Measurements from ENCODE around the gene LCE2B.

The LCE2B gene

DNA sequence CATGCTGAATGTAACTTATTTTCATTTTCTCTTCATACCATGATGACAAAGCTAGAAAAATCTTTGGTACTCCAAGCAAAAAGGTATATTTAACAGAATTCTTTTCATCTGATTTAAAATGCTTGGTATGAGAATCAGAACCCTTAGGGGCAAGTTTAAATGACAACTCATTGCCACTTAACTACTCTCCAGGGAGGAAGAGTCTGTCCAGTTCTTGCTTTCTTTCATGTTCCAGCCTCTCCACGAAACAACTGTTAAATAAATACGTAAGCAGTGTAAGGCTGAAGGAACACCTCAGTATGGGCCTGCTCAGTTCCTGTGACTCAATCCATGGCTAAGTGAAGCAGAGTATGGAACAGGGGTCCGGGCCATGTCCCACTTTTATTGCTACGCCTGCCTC lies 13.8 kb downstream of the LCE2B start:
- in situ Hi-C loops (cut with HindIII; ENCODE audit: low pct_ligation_motif_present, low sequenced_read_pairs), result no loop called here
- TF ChIP-seq, protein P1, sequence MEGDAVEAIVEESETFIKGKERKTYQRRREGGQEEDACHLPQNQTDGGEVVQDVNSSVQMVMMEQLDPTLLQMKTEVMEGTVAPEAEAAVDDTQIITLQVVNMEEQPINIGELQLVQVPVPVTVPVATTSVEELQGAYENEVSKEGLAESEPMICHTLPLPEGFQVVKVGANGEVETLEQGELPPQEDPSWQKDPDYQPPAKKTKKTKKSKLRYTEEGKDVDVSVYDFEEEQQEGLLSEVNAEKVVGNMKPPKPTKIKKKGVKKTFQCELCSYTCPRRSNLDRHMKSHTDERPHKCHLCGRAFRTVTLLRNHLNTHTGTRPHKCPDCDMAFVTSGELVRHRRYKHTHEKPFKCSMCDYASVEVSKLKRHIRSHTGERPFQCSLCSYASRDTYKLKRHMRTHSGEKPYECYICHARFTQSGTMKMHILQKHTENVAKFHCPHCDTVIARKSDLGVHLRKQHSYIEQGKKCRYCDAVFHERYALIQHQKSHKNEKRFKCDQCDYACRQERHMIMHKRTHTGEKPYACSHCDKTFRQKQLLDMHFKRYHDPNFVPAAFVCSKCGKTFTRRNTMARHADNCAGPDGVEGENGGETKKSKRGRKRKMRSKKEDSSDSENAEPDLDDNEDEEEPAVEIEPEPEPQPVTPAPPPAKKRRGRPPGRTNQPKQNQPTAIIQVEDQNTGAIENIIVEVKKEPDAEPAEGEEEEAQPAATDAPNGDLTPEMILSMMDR (IDR thresholded peaks at IDR 0.05; ENCODE audit: low read depth, low read length, missing control alignments), result no peak

DNA sequence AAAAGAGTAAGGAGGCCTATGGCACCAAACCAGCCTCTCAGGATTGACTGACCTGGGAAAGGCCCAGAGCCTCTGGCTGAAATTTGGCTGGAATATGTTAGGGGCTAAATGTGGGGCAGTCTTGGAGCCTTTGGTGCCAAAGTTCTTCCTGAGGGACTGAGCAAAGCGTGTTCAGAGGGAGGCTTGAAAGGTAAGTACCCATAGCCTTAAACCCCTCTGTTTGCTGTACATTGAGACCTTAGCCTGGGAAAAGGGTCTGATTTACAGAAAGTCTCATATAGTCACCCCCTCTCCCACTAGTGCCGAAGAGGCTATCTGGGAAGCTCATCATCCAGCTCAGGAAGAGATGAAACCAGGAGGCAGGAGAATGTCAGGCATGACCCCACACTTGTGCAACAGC lies 21.9 kb downstream of the LCE2B start, which contains the start of gene LCE4A:
TSS of gene LCE4A (plus strand) at position 301 of the 400 bp plus-strand sequence. CDS start 916 bp downstream, outside the sequence.
- Histone ChIP-seq H3K4me3 (ENCODE audit: low read depth, low read length) (no peak within 1 kb of the TSS), H3K36me3 (replicated peaks) (no peaks in the 10 kb centered on the region), H3K27ac (no peak within 1 kb of the TSS), H3K27me3 (replicated peaks) (no peaks in the 10 kb centered on the region)
- TF ChIP-seq, protein P1 (IDR thresholded peaks at IDR 0.05; ENCODE audit: low read depth, low read length, missing control alignments), result no peak
- in situ Hi-C loops (cut with HindIII; ENCODE audit: low pct_ligation_motif_present, low sequenced_read_pairs), result no loop called here
- no peak for DNase-seq

More for the DNA sequence above, 13.8 kb downstream of the LCE2B start:
- Histone ChIP-seq H3K36me3 (replicated peaks) (no peaks in the 10 kb centered on the region), H3K4me3 (ENCODE audit: low read depth, low read length) (no peak overlapping the region), H3K27ac (no peak overlapping the region), H3K27me3 (replicated peaks) (no peaks in the 10 kb centered on the region)
- no peak for DNase-seq

DNA sequence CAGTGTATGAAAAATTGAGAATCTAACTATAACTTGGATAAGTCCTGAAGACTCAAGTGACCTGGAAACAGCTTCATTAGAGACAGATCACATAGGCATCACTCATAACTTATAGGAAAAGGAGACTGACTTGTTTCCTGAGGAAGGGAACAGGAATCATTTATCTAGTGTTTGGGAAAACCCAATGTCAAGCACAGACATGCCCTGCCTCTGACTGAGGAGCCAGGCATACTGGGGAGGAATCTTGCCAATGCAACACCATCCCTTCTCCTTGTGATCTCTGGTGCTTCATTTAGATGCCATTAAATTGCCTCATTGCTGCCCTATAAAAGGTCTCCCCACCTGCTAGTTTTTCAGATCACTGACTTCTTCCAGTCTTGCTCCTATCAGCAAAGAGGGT lies 32.3 kb downstream of the LCE2B start:
- DNase-seq, result no peak
- H3K27ac ChIP-seq, result no peak overlapping the region
- H3K27me3 ChIP-seq (replicated peaks), result no peaks in the 10 kb centered on the region
- TF ChIP-seq, protein P1 (IDR thresholded peaks at IDR 0.05; ENCODE audit: low read depth, low read length, missing control alignments), result no peak
- in situ Hi-C loops (cut with HindIII; ENCODE audit: low pct_ligation_motif_present, low sequenced_read_pairs), result no loop called here
- H3K4me3 ChIP-seq (ENCODE audit: low read depth, low read length), result no peak overlapping the region
- H3K36me3 ChIP-seq (replicated peaks), result no peaks in the 10 kb centered on the region

DNA sequence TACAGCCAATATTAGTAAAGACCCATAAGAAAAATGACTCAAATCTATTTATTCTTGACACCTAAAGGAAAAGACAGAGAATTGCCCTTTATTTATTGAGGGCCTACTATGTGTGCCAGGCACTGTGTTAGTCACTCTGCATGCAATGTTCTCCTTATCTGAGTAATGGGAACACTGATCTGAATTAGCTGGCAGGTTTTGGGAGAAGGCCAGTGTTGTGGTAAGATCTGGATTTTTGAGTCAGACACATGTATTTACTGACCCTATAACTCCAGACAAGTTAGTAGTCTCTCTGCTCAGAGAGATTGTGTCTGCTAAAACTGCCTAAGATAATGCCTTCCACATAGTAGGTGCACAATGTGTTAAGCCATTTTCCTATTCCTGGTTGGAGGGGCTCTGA lies 39.3 kb downstream of the LCE2B start:
- no peaks in the 10 kb centered on the region for H3K36me3 ChIP-seq (replicated peaks)
- no peak for DNase-seq
- TF ChIP-seq, protein P1 (IDR thresholded peaks at IDR 0.05; ENCODE audit: low read depth, low read length, missing control alignments), result no peak
- H3K4me3 ChIP-seq (ENCODE audit: low read depth, low read length), result no peak overlapping the region
- H3K27me3 ChIP-seq (replicated peaks), result no peaks in the 10 kb centered on the region
- in situ Hi-C loops (cut with HindIII; ENCODE audit: low pct_ligation_motif_present, low sequenced_read_pairs), result no loop called here
- H3K27ac ChIP-seq, result no peak overlapping the region

DNA sequence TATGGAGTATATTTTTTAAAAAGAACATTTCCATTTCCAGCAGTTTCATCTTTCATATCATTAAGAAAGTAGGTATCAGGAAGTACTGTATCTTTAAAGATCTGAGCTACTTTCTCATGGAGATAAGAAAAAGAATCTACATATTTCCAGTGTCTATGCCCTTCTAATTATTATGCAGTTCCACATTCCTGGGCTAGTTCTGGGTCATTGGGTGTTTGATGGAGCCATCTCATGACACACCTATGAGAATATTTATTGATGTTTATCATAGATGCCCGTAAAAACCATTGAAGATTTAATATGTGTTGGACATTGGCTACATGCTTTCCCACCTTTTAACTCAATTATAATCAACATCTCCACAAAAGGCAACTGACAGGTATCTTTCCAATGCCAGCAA lies 43.1 kb downstream of the LCE2B start:
- Histone ChIP-seq H3K27me3 (replicated peaks) (no peaks in the 10 kb centered on the region), H3K36me3 (replicated peaks) (no peaks in the 10 kb centered on the region), H3K27ac (no peak overlapping the region), H3K4me3 (ENCODE audit: low read depth, low read length) (no peak overlapping the region)
- in situ Hi-C loops (cut with HindIII; ENCODE audit: low pct_ligation_motif_present, low sequenced_read_pairs), result no loop called here
- DNase-seq, result no peak
- TF ChIP-seq, protein P1 (IDR thresholded peaks at IDR 0.05; ENCODE audit: low read depth, low read length, missing control alignments), result no peak

DNA sequence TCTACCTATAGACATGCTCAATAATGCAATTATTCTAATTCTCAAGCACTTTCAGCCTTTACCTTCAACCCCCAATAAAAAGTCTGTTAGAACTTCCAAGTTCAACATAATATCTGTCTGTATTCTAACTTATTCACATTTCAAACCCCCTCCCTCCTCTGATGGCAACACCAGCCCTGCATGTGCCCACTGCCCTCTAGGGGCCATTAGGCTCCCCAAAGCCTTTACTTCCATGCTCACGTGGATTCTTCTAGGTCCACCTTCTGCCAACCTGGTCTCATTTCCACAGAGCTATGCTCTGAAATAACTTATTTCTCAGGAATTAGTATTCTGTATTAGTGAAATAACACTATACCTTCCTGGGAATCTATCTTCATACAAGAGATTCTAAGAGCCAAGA lies 49.7 kb downstream of the LCE2B start:
- in situ Hi-C loops (cut with HindIII; ENCODE audit: low pct_ligation_motif_present, low sequenced_read_pairs), result no loop called here
- DNase-seq, result no peak
- TF ChIP-seq, protein P1 (IDR thresholded peaks at IDR 0.05; ENCODE audit: low read depth, low read length, missing control alignments), result peak; percentile 40
- Histone ChIP-seq H3K4me3 (ENCODE audit: low read depth, low read length) (no peak overlapping the region), H3K27ac (no peak overlapping the region), H3K27me3 (replicated peaks) (no peaks in the 10 kb centered on the region), H3K36me3 (replicated peaks) (no peaks in the 10 kb centered on the region)

All from brain microvascular endothelial cell (primary cell).